Loucy (cell line): Measurements from ENCODE around the gene NHLH1.

Source experiments
- H2AFZ ChIP-seq: fragments of 200-600 bp; sonication (generic); 2 replicates; pipeline ENCODE4 v1.6.0; 2016; ENCODE audit warnings: antibody characterized with exemption, mild to moderate bottlenecking, low read length, moderate library complexity
- H3F3A ChIP-seq: fragments of 200-600 bp; 2 replicates; pipeline ENCODE4 v1.6.0; 2016; ENCODE audit warnings: antibody characterized with exemption, low read depth, mild to moderate bottlenecking
- H3K27me3 ChIP-seq: fragments of 200-600 bp; sonication (generic); 2 replicates; pipeline ENCODE4 v1.6.1; 2014; ENCODE audit warnings: low read length, mild to moderate bottlenecking; ENCODE audit not compliant: insufficient read depth, poor library complexity, severe bottlenecking
- H3K36me3 ChIP-seq: fragments of 200-600 bp; sonication (generic); 2 replicates; pipeline ENCODE4 v1.6.1; 2016; ENCODE audit warnings: low read length; ENCODE audit not compliant: insufficient read depth
- H3K4me1 ChIP-seq: fragments of 200-600 bp; sonication (generic); 2 replicates; pipeline ENCODE4 v1.5.1; 2014; ENCODE audit warnings: low read length, mild to moderate bottlenecking; ENCODE audit not compliant: insufficient read depth, poor library complexity, severe bottlenecking
- H3K4me2 ChIP-seq: fragments of 200-600 bp; sonication (generic); 2 replicates; pipeline ENCODE4 v1.6.0; 2014; ENCODE audit warnings: antibody characterized with exemption, low read length, low read depth, mild to moderate bottlenecking; ENCODE audit not compliant: poor library complexity, severe bottlenecking
- H3K4me3 ChIP-seq: fragments of 200-600 bp; sonication (generic); 2 replicates; pipeline ENCODE4 v1.5.1; 2014; ENCODE audit warnings: low read length, mild to moderate bottlenecking, mixed read lengths; ENCODE audit not compliant: poor library complexity, severe bottlenecking
- H3K79me2 ChIP-seq: fragments of 200-600 bp; sonication (generic); 2 replicates; pipeline ENCODE4 v1.6.1; 2014; ENCODE audit warnings: low read length; ENCODE audit not compliant: insufficient read depth
- H3K9ac ChIP-seq: fragments of 200-600 bp; sonication (generic); 2 replicates; pipeline ENCODE4 v1.6.0; 2014; ENCODE audit warnings: mild to moderate bottlenecking, low read depth, low read length, moderate library complexity; ENCODE audit not compliant: poor library complexity, severe bottlenecking
- H3K9me2 ChIP-seq: fragments of 200-600 bp; sonication (generic); replicated peaks from 2 replicates; pipeline ENCODE4 v1.6.1; 2016; ENCODE audit warnings: low read depth, low read length, mixed read lengths
- H3K9me3 ChIP-seq: fragments of 200-600 bp; sonication (generic); 2 replicates; pipeline ENCODE4 v1.6.1; 2014; ENCODE audit warnings: mild to moderate bottlenecking, antibody characterized with exemption, low read length, low read depth; ENCODE audit not compliant: insufficient read depth
- H4K20me1 ChIP-seq: fragments of 200-600 bp; sonication (generic); 2 replicates; pipeline ENCODE4 v1.6.0; 2014; ENCODE audit warnings: antibody characterized with exemption, low read length, mild to moderate bottlenecking; ENCODE audit not compliant: insufficient read depth, poor library complexity, severe bottlenecking
- EZH2phosphoT487 ChIP-seq: fragments of 200-600 bp; IDR thresholded peaks from 2 replicates; pipeline ENCODE4 v1.6.1; 2018; ENCODE audit warnings: antibody characterized with exemption, mild to moderate bottlenecking, moderate library complexity, borderline replicate concordance
- TF ChIP-seq, protein P1 (sequence below): fragments of 200-600 bp; sonication (generic); conservative IDR thresholded peaks from 2 replicates; pipeline ENCODE4 v1.5.1; 2014; ENCODE audit warnings: mild to moderate bottlenecking, antibody characterized with exemption, low read length

The NHLH1 gene

DNA sequence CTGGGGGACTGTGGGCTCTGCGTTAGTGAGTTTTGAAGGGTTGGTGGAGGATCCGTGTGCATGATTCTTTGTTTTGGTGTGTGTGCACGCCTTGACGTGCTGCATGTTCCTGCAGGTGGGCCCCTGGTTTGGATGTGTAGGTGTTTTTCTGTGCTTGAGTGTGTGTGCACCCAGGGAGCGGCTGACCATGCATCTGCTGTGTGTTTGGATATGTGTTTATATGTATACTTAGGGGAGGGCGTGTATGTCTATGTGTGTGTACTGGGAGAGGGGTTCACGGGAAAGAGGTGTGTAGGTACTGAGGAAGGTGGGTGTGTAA lies 34.6 kb downstream of the NHLH1 start:
- Histone ChIP-seq H3K79me2 (no peaks in the 10 kb centered on the region), H3K4me3 (peak overlapping the region; percentile 84), H3K27me3 (no peaks in the 10 kb centered on the region), H3K4me2 (peak overlapping the region; percentile 83), H3K36me3 (no peaks in the 10 kb centered on the region), H3K9ac (peak overlapping the region; percentile 86), H3K4me1 (peaks cover 9% of the 10 kb centered on the region), H2AFZ (peak overlapping the region; percentile 97; the same call in 1 of the 2 replicates), H3K9me2 (no peaks in the 10 kb centered on the region), H3F3A (no peaks in the 10 kb centered on the region), H4K20me1 (no peaks in the 10 kb centered on the region), H3K9me3 (no peaks in the 10 kb centered on the region)
- TF ChIP-seq, protein P1, sequence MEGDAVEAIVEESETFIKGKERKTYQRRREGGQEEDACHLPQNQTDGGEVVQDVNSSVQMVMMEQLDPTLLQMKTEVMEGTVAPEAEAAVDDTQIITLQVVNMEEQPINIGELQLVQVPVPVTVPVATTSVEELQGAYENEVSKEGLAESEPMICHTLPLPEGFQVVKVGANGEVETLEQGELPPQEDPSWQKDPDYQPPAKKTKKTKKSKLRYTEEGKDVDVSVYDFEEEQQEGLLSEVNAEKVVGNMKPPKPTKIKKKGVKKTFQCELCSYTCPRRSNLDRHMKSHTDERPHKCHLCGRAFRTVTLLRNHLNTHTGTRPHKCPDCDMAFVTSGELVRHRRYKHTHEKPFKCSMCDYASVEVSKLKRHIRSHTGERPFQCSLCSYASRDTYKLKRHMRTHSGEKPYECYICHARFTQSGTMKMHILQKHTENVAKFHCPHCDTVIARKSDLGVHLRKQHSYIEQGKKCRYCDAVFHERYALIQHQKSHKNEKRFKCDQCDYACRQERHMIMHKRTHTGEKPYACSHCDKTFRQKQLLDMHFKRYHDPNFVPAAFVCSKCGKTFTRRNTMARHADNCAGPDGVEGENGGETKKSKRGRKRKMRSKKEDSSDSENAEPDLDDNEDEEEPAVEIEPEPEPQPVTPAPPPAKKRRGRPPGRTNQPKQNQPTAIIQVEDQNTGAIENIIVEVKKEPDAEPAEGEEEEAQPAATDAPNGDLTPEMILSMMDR: no peak
- no peak for TF ChIP-seq EZH2phosphoT487

DNA sequence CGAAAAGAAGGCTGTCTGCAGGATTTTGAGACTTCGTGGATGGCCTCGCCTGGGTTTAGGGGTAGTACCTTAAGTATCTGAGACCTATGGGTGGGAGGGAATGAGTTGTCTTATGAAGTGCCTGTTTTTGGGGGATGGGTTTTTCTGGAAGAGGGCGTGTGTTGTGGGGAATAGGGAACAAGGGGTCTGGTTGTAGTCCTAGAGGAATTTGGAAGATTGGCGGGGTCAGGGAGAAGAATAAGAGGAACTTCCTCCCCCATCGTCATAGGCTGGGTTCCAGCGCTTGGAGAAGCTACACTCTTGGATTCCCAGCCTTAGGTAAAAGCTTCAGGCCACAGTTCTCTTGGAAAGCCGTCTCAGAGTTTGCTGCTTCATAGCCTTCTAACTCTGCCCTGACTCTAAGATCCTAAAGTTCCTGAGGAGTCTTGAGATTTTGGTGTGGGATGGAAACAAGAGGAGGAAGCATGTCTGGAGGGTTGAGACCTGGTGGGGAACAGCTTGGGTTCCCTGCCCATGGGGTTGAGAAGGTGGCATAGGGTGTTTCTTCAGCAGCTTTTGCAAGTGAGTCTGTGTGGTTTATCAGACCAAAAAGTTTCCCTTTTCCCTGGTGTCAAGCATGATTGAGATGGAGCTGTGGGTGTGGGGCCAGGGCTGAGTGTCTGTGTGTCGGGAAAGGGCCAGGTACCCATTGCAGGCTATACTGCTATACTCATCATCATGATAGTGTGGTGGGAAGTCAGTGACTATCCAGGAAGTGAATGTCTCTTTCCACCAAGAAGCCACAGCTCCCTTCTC lies 35.3 kb downstream of the NHLH1 start:
- Histone ChIP-seq H3K36me3 (no peaks in the 10 kb centered on the region), H3K9me3 (no peaks in the 10 kb centered on the region), H3K9me2 (no peaks in the 10 kb centered on the region), H3K9ac (no peak overlapping the region), H3K79me2 (no peaks in the 10 kb centered on the region), H3K4me1 (peaks cover 9% of the 10 kb centered on the region), H3F3A (no peaks in the 10 kb centered on the region), H3K4me3 (peak overlapping the region; percentile 17), H4K20me1 (no peaks in the 10 kb centered on the region), H2AFZ (no peak overlapping the region), H3K27me3 (no peaks in the 10 kb centered on the region), H3K4me2 (peak overlapping the region; percentile 83)
- TF ChIP-seq, protein P1: no peak
- no peak for TF ChIP-seq EZH2phosphoT487

DNA sequence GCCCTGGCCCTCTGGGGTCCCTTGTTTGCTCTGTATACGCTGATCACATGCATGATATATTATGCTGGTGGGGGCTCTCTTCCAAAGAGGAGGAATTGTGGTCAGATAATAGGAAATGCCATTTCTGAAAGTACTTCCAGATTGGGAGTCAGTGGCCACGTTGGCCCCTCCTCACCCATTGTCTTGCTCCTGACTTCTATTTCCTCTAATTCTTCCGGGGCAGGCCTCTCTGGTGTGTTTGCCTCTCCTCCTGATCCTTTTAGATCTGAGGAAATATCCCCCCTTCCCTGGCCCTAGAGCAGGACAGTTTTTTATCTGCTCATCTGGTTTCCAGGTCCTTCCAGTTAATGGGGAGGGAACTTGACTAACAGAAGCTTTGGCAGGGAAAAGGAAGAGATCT lies 36.4 kb downstream of the NHLH1 start:
- Histone ChIP-seq H3K4me1 (peaks cover 9% of the 10 kb centered on the region), H3F3A (no peaks in the 10 kb centered on the region), H3K79me2 (no peaks in the 10 kb centered on the region), H3K9me3 (no peaks in the 10 kb centered on the region), H3K4me2 (peak overlapping the region; percentile 83), H3K4me3 (no peak overlapping the region), H3K27me3 (no peaks in the 10 kb centered on the region), H3K9me2 (no peaks in the 10 kb centered on the region), H3K36me3 (no peaks in the 10 kb centered on the region), H3K9ac (peak overlapping the region; percentile 5), H2AFZ (no peak overlapping the region), H4K20me1 (no peaks in the 10 kb centered on the region)
- no peak for TF ChIP-seq EZH2phosphoT487
- TF ChIP-seq, protein P1: no peak
